HG02981 (cell line): ENCODE results near the gene BORCS6.

Experiments used
- ATAC-seq: cut with Tn5 transposase; IDR thresholded peaks from one replicate; pipeline ENCODE4 v1.9.1; 2021; ENCODE audit warnings: mild to moderate bottlenecking, moderate library complexity; ENCODE audit not compliant: unreplicated experiment

The BORCS6 gene

DNA sequence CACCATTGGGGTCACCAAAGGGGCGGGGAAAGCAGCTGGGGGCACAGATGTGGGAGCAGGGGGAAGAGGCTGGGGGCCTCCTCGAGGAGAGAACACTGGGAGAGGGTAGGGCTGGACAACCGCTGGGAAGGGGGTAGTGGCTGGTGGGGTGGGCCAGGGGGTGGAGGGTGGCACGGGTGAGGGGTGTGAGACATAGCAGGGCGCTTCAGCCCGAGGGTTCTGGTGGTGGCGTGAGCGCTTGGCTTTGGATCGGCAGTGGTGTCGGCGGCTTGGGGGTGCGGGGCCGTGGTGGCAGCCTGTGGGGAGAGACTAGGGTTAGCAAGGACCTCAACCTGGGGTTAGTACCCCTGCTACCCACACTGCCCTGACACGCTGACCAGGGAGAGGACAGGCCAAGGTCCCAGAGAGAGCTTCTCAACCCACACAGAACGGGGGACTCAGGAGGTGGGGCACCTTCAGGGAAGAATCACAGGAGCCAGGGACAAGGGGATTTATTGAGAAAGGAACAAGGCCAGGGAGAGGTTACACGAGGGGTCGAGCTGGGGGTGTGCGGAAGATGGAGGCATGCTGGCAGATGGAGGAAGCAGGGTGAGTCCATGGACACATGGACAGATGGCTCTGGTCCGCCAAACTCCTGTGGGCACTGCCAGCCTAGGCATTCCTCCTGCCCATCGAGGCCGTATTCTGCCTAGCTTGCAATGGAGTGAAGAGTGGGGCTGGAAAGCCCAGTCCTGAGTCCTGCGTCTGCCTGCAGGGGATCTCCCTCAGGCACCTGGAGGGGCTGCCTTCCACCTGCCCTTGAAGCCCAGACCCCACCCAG lies 46.2 kb downstream of the BORCS6 start:
- ATAC-seq: no peak

DNA sequence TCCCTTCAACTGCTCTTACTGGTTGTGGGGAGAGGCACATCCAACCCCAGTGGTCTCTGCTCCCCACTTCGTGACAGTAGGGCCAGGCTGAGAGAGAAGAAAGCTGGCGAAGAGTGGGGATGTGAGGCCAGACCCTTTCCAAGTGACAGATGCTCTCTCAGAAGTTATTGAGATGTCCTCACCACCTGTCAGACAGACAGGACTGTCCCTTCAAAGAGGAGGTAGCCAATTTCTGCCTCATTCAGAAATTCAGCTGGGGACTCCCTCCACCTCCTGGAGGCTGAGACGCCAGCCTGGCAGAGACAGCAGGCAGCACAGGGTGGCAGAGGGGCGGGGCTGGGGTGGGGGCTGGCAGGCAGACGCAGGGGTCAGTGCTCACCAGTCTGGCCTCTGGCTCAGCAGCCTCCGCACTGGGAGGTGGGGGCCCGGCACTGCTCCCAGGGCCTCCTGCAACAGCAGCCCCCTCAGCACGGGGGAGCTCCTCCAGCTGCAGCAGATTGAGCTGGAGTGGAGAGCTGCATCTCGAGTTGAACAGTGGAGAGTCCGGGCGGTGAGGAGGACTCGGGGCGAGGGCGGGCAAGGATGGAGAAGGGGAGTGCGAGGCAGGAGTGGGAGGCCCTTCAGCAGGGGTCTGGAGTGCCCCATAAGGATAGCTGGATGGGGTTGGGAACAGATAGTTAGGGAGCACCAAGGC lies 46.9 kb downstream of the BORCS6 start:
- no peak for ATAC-seq

DNA sequence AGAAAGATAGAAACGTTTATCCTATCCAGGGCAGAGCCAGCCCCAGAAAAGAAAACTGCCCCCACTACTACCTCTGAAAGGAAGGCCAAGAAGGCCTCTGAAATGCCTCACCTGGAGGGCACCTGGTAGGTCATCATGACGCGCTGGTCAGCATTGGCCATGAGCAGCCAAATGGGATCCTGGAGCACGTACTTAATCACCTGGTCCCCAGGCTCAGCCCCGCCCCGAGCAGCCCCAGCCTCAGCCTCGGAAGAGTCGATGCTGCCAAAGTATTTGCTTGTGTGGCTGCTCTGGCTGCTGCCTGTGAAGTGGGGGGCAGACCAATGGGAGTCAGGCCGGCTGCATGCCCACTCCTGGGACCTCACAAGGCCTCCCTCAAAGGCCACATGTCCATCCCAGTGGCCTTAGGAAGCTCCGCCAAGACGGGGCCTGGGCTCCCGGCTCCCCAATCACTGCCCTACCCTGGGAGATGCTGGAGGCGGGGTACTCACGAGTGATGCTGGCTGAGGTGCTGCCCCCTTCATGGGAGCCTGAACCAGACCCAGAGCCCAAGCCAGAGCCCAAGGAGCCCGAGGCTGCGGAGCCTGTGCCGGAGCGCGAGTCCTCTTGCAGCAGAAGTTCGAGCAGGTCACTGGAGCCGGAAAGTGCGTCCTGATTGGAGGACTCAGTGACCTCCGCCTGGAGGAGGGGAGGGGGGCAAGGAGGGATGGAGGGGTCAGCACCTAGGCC lies 47.7 kb downstream of the BORCS6 start:
- no peak for ATAC-seq

GRCh38 chr17:8141741-8142140 lies 48.2 kb downstream of the BORCS6 start:
- no peak for ATAC-seq

DNA sequence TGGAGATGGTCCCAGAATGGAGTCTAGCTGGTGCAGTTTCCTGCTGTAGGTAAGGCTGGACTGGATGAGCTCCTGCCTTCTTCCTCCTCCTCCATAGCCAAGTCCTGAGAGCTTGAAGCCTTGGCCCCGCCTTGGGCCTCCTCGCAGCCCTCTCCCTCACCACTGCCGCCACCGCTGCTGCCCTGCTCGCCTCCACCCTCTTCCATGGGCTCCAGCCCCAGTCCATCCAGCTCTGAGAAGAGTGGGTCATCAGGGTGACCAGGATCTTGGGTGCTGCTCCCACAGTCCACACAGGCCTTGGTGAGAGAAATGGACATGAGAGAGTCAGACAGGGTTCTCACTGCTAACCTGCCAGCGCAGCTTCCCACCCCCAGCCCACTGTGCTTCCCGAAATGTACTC lies 48.9 kb downstream of the BORCS6 start:
- ATAC-seq: no peak

DNA sequence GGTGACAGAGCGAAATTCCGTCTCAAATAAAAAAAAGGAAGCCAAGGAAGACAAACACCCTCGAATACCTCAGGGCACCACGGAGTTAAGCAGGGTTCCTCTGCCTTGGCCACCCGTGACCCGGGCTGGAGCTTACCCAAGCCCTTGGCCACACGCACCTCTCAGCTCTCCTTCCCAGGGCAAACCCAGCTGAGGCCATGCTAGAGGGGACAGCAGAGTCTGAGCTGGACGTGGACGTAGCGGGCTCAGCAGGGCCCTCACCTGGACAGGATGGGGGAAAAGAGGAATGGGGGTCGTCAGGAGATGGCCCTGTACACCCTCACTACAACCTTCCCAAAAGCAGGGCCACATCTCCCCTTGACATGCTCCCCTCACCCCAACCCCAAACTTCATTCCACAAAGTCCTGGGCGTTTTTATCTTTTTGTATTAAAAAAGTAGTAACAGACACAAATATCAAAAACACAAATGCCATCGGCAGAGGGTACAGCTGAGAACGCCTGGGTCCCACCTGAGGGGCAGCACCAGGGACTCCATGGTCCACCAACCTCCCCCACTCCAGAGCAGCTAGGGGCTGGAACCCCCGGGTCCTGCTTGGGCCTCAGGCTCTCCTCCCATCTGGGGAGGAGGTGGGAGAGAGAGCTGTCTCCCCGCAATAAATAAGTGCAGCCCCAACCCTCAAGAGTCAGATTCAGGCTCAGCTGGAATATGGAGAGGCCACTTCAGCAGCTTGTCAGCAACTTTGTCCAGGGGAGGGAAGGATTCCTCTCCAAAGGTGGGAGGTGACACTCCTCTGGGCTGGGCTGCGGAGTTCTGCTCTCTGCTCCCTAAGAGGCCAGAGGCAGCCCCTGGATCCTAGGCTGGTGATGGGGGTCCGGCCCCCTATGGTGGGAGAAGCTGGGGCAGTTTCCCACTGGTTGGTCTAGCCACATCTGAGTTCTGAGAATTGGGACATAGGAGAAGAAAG lies 49.6 kb downstream of the BORCS6 start:
- no peak for ATAC-seq

DNA sequence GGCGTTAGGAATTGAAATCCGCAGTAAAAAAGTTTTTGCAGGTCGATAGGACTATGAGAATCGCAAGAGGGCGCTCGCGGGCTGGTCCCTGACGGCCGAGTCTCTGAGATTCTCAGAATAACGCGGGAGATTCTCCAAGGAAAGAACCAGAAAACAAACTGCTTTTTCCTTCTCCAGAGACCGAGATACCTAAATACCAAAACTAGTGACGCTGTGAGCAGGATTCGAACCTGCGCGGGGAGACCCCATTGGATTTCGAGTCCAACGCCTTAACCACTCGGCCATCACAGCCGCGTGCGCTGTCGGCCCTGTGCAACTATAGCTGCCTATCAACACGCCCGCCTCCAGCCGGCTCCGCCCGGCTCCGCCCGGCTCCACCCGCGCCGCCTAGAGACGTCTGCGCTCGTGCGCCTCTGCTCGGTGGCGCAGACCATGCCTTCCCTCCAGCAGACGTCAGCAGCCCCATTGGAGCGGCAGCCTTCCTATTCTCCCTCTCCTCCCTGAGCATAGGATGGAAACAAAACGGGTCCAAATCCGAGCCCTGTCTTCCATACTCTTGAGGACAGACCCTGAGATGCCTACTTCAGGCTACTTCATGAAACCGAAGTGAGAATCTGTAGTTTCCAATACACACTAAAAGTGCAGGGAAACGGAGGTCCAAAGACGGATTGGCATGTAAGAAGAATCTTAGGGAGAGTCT lies 51.2 kb downstream of the BORCS6 start:
- ATAC-seq: peak; percentile 85

DNA sequence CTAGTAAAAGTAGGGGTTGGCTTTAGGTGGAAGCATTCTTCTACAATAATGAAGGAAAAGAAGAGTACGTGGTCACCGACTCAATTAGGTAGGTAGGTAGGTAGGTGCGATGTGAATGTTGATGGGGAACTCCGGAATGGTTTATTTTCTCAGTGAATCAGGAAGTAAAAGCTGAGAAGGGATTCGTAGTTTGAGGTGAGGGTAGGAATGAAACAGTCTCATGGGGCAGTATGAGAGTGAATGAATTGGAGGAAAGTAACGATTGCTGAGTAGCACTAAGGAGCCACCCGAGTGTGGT lies 51.7 kb downstream of the BORCS6 start:
- ATAC-seq: peak; percentile 2
